Measurements from ENCODE around the gene IFNAR1. TPM values are rescaled to one million over a fixed set of nuclear protein-coding genes. Genes with fewer than 3 reads are reported as not detected.
"Not testable (repeated sequence)": the region's sequence is repeated elsewhere in the genome, so short reads cannot be mapped to it uniquely, and the experiment has no call there.

The IFNAR1 gene
- polyA plus RNA-seq, 3 donors = 35.2 to 40.6 (median 36.2) TPM

GRCh38 chr21:33299181-33299752 is 25.5 kb upstream of the IFNAR1 start:
- no peak for DNase-seq (ENCODE audit: extremely low read depth in 1 of 11, low read depth in 9 of 11, low spot score in 4 of 11)

- peak in 3 of 11 donors; percentile 29 to 47 (median 39) for DNase-seq (ENCODE audit: extremely low read depth in 1 of 11, low read depth in 9 of 11, low spot score in 4 of 11)
Observed at GRCh38 chr21:33300701-33301631, 23.8 kb upstream of the IFNAR1 start.

- DNase-seq (ENCODE audit: extremely low read depth in 1 of 11, low read depth in 9 of 11, low spot score in 4 of 11) = no peak
Observed at GRCh38 chr21:33301632-33302002, 23.2 kb upstream of the IFNAR1 start.

- DNase-seq (ENCODE audit: extremely low read depth in 1 of 11, low read depth in 9 of 11, low spot score in 4 of 11) = no peak
Observed at GRCh38 chr21:33302055-33302454, 22.7 kb upstream of the IFNAR1 start.

DNA sequence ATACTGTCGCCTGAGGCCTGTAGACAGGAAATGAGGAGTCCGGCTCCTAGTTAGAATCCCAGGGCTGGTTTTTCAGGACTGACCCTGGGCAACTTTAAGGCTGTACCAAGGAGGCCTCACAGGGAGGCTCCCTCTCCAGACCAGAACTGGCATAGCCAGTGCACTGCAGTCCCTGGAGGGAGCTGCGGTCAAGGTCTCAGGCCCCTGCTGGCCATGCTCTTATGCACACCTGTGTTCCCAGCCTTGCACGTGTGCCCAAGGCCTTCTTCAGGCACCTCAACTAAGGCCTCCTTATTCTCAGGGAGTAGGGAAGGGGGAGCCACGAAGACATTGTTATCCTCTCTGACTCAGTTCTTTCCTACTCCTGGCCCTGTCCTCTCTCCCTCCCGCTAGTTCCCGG is 22.0 kb upstream of the IFNAR1 start:
- no peak for DNase-seq (ENCODE audit: extremely low read depth in 1 of 11, low read depth in 9 of 11, low spot score in 4 of 11)

DNA sequence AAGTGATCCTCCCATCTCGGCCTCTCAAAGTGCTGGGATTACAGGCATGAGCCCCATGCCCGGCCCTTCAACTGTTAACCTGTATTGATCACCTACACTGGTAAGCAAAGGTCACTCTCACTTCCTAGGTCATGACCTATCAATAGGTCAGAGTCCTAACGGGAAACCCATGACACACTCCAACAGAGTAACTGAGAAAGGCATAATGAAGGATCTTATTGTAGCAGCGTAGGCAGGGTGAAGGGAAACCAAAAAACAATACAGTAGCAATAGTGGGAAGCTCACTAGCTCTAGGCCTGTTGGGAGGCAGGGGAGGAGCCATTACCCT is 19.5 kb upstream of the IFNAR1 start:
- no peak for DNase-seq (ENCODE audit: extremely low read depth in 1 of 11, low read depth in 9 of 11, low spot score in 4 of 11)

- no peak for DNase-seq (ENCODE audit: extremely low read depth in 1 of 11, low read depth in 9 of 11, low spot score in 4 of 11)
Observed at GRCh38 chr21:33305938-33306337, 18.8 kb upstream of the IFNAR1 start.

DNA sequence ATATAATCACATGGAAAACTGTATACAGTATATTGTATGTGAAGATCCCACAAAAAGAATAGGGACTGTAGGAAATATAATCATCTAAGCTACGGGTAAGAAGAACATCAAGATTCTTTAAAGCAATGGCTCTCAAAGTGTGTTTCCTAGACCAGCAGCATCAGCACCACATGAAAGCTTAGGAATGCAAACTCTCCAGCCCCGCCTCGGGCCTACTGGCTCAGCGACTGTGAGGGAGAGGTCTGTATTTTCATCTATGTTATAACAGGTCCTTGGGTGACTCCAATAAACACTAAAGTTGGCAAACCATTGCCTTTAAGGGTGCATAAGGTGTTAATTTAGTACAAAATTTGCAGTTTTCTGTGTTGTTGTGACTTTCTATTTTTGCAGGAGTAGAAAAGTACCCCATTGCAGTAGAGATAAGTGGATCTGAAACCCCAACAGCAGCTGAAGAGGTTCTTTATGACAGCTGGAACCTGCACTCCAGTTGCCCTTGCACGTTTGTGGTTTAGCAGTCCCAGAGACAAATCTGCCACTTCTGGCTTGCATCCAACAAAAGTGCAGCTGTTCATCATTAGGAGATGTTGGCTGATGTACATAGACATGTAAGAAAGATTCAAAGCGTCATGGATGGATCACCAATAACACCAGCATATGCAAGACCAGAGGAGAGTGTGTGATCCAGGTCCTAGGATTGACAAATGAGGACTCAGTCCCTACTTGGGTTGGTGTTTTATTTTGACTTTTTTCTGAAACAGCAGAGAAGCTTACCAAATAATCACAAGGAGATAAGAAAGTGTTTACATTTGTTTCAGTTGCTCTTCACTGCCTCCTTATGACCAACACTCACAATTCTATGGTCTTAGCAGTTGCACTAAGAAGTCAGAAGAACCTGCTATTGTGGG is 15.9 kb upstream of the IFNAR1 start:
- DNase-seq (ENCODE audit: extremely low read depth in 1 of 11, low read depth in 9 of 11, low spot score in 4 of 11) = no peak

DNA sequence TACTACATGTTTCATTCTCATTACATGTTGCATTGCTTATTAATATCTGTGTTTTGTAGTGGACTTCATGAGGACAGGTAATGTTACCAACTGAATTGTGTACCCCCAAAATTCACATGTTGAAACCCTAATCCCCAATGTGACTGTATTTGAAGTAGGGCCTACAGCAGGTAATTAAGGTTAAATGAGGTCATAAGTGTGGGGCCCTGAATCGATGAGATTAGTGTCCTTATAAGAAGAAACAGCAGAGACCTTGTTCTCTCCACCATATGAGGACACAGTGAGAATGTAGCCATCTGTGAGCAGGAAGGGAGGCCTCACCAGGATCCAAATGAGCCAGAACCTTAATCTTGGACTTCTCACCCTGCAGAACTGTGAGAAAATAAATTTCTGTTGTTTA is 15.0 kb upstream of the IFNAR1 start:
- no peak for DNase-seq (ENCODE audit: extremely low read depth in 1 of 11, low read depth in 9 of 11, low spot score in 4 of 11)

- DNase-seq (ENCODE audit: extremely low read depth in 1 of 11, low read depth in 9 of 11, low spot score in 4 of 11) = no peak
Observed at GRCh38 chr21:33312121-33312520, 12.6 kb upstream of the IFNAR1 start.

DNA sequence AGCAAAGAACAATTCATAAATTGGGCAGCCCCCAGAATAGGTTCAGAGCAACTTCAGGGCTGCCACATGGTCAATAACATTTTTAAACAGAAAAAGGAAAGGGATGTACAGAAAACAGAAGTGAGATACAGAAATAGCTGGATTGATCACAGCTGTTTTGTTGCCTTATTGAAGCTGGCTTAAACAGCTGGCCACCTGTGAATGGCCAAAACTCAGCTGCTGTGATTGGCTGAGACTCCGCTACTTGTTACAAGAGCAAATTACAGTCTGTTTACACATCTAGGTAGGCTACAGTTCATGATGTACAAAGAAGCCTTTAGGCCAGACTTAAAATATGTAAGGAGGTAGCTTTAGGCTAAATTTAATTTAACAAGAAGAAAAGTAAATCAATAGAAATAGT is 11.6 kb upstream of the IFNAR1 start:
- no peak for DNase-seq (ENCODE audit: extremely low read depth in 1 of 11, low read depth in 9 of 11, low spot score in 4 of 11)

- no peak for DNase-seq (ENCODE audit: extremely low read depth in 1 of 11, low read depth in 9 of 11, low spot score in 4 of 11)
Observed at GRCh38 chr21:33313611-33314010, 11.2 kb upstream of the IFNAR1 start.

GRCh38 chr21:33314111-33314510 is 10.7 kb upstream of the IFNAR1 start:
- no peak for DNase-seq (ENCODE audit: extremely low read depth in 1 of 11, low read depth in 9 of 11, low spot score in 4 of 11)

GRCh38 chr21:33315946-33316710 is 8.6 kb upstream of the IFNAR1 start:
- DNase-seq (ENCODE audit: extremely low read depth in 1 of 11, low read depth in 9 of 11, low spot score in 4 of 11) = no peak

GRCh38 chr21:33317145-33317544 is 7.6 kb upstream of the IFNAR1 start:
- DNase-seq (ENCODE audit: extremely low read depth in 1 of 11, low read depth in 9 of 11, low spot score in 4 of 11) = no peak

DNA sequence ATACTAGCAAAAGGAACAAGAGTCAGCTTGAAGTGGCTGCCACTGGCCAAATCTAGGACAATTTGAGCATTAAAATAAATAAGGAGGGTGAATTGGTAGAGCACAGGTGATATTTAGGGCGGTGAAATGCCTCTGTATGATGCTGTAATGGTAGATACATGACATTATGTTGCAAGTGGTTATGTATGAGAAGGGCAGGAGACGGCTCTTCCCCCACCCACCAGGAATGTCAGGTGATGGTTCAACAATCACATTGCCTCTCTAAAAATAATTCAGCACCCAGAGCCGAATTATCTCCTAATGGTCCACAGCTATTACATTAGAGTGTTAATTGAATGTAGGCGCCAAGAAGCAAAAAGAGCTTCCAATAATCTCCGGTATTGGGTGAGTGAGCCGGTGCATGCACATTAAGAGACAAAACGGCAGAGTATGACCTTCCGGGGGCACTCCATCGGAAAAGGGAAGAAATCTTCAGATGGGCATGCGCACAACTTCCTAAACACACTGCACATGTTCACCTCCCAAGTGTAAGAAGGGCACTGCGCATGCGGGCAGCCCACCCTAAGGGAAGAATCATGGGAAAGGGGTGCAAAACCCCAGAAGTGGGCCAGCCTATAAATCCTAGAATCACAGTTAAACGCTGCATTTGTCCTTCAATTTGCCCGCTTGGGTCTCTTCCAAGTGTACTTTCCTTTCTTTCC is 6.8 kb upstream of the IFNAR1 start:
- no peak for DNase-seq (ENCODE audit: extremely low read depth in 1 of 11, low read depth in 9 of 11, low spot score in 4 of 11)

DNA sequence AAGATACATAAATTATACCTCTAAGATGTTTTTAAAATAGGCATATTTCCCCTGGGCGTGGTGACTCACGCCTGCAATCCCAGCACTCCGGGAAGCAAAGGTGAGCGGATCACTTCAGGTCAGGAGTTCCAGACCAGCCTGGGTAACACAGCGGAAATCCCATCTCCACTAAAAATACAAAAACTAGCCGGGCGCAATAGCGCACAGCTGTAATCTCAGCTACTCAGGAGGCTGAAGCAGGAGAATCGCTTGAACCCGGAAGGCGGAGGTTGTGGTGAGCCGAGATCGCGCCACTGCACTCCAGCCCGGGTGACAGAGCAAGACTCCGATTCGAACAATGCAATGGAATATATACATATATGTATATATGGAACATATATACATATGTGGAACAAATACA is 3.8 kb upstream of the IFNAR1 start:
- DNase-seq (ENCODE audit: extremely low read depth in 1 of 11, low read depth in 9 of 11, low spot score in 4 of 11) = not testable (repeated sequence)

DNA sequence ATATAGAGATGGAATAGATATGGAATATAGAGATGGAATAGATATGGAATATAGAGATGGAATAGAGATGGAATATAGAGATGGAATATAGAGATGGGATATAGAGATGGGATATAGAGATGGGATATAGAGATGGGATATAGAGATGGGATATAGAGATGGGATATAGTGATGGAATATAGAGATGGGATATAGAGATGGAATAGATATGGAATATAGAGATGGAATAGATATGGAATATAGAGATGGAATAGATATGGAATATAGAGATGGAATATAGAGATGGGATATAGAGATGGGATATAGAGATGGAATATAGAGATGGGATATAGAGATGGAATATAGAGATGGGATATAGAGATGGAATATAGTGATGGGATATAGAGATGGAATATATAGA is 1.2 kb upstream of the IFNAR1 start:
- not testable (repeated sequence) for DNase-seq (ENCODE audit: extremely low read depth in 1 of 11, low read depth in 9 of 11, low spot score in 4 of 11)

Measured in renal cortex interstitium (tissue), 11 donors.